DOHH2 (cell line): Measurements from ENCODE around the gene IFT81.

Source experiments
- H3F3A ChIP-seq: fragments of 200-600 bp; sonication (generic), shearing (Covaris generic); 2 replicates; pipeline ENCODE4 v1.6.0; 2016; ENCODE audit warnings: antibody characterized with exemption, mild to moderate bottlenecking; ENCODE audit not compliant: control insufficient read depth, insufficient read depth
- H3K27ac ChIP-seq: fragments of 200-600 bp; sonication (generic); 2 replicates; pipeline ENCODE4 v1.5.1; 2014; ENCODE audit warnings: low read depth, mild to moderate bottlenecking, low read length, moderate library complexity
- H3K27me3 ChIP-seq: fragments of 200-600 bp; sonication (generic); 2 replicates; pipeline ENCODE4 v1.6.1; 2014; ENCODE audit warnings: mild to moderate bottlenecking, low read length, mixed read lengths; ENCODE audit not compliant: control insufficient read depth
- H3K36me3 ChIP-seq: fragments of 200-600 bp; sonication (generic); 2 replicates; pipeline ENCODE4 v1.6.1; 2014; ENCODE audit warnings: mild to moderate bottlenecking, low read length, moderate library complexity, mixed read lengths; ENCODE audit not compliant: control insufficient read depth
- H3K4me1 ChIP-seq: fragments of 200-600 bp; sonication (generic); 2 replicates; pipeline ENCODE4 v1.6.1; 2014; ENCODE audit warnings: mild to moderate bottlenecking, low read length, mixed read lengths; ENCODE audit not compliant: control insufficient read depth
- H3K4me2 ChIP-seq: fragments of 200-600 bp; sonication (generic); 2 replicates; pipeline ENCODE4 v1.6.0; 2014; ENCODE audit warnings: mild to moderate bottlenecking, low read length, moderate library complexity
- H3K4me3 ChIP-seq: fragments of 200-600 bp; sonication (generic); 2 replicates; pipeline ENCODE4 v1.5.1; 2014; ENCODE audit warnings: mild to moderate bottlenecking, low read length, mixed read lengths
- H3K79me2 ChIP-seq: fragments of 200-600 bp; sonication (generic); 2 replicates; pipeline ENCODE4 v1.6.1; 2014; ENCODE audit warnings: mild to moderate bottlenecking, low read length, mixed read lengths; ENCODE audit not compliant: control insufficient read depth
- H3K9me2 ChIP-seq: fragments of 200-600 bp; sonication (generic); replicated peaks from 2 replicates; pipeline ENCODE4 v1.6.1; 2014; ENCODE audit warnings: mild to moderate bottlenecking, low read length, mixed read lengths; ENCODE audit not compliant: control insufficient read depth
- H3K9me3 ChIP-seq: fragments of 200-600 bp; sonication (generic); 2 replicates; pipeline ENCODE4 v1.6.1; 2014; ENCODE audit warnings: antibody characterized with exemption, low read length, mixed read lengths; ENCODE audit not compliant: control insufficient read depth, insufficient read depth
- H4K20me1 ChIP-seq: fragments of 200-600 bp; sonication (generic); 2 replicates; pipeline ENCODE4 v1.6.0; 2014; ENCODE audit warnings: low read depth, mild to moderate bottlenecking, antibody characterized with exemption, low read length, moderate library complexity; ENCODE audit not compliant: control insufficient read depth, insufficient read depth
- EZH2phosphoT487 ChIP-seq: fragments of 200-600 bp; sonication (generic); IDR thresholded peaks from 2 replicates; pipeline ENCODE4 v1.6.1; 2017; ENCODE audit warnings: borderline replicate concordance, mild to moderate bottlenecking, antibody characterized with exemption, low read length, moderate library complexity, mixed read lengths
- TF ChIP-seq, protein P1 (sequence below): fragments of 200-600 bp; sonication (generic); IDR thresholded peaks from one replicate; pipeline ENCODE4 v1.5.1; 2014; ENCODE audit warnings: antibody characterized with exemption, mild to moderate bottlenecking, low read depth, low read length; ENCODE audit not compliant: poor library complexity, severe bottlenecking

IFT81 gene

DNA sequence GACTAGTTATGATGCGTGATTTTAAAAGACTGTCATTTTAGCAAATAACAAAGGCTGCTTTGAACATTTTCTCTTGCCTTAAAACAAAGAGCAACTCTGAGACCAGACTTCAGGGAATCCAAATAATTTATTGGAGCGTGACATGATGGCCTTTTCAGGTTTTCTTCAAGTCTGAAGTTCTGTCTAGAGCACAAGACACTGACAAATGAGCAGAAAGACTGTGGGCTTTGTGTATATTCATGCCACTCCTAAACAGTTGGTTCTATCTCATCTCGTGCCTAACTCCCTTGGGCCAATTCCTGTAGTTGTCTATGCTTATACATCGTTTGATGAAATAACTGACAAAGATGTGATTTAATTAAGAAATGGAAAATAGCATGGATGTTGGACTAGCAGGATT lies 47.5 kb downstream of the IFT81 start:
- Histone ChIP-seq H3K36me3 (no peaks in the 10 kb centered on the region), H3K27me3 (no peaks in the 10 kb centered on the region), H3K4me1 (no peaks in the 10 kb centered on the region), H3K27ac (no peak overlapping the region), H3K4me3 (no peak overlapping the region), H4K20me1 (no peaks in the 10 kb centered on the region), H3K4me2 (no peak overlapping the region), H3K79me2 (no peaks in the 10 kb centered on the region), H3F3A (no peaks in the 10 kb centered on the region), H3K9me3 (no peaks in the 10 kb centered on the region), H3K9me2 (no peaks in the 10 kb centered on the region)
- TF ChIP-seq, protein P1, sequence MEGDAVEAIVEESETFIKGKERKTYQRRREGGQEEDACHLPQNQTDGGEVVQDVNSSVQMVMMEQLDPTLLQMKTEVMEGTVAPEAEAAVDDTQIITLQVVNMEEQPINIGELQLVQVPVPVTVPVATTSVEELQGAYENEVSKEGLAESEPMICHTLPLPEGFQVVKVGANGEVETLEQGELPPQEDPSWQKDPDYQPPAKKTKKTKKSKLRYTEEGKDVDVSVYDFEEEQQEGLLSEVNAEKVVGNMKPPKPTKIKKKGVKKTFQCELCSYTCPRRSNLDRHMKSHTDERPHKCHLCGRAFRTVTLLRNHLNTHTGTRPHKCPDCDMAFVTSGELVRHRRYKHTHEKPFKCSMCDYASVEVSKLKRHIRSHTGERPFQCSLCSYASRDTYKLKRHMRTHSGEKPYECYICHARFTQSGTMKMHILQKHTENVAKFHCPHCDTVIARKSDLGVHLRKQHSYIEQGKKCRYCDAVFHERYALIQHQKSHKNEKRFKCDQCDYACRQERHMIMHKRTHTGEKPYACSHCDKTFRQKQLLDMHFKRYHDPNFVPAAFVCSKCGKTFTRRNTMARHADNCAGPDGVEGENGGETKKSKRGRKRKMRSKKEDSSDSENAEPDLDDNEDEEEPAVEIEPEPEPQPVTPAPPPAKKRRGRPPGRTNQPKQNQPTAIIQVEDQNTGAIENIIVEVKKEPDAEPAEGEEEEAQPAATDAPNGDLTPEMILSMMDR: no peak
- TF ChIP-seq EZH2phosphoT487: no peak

DNA sequence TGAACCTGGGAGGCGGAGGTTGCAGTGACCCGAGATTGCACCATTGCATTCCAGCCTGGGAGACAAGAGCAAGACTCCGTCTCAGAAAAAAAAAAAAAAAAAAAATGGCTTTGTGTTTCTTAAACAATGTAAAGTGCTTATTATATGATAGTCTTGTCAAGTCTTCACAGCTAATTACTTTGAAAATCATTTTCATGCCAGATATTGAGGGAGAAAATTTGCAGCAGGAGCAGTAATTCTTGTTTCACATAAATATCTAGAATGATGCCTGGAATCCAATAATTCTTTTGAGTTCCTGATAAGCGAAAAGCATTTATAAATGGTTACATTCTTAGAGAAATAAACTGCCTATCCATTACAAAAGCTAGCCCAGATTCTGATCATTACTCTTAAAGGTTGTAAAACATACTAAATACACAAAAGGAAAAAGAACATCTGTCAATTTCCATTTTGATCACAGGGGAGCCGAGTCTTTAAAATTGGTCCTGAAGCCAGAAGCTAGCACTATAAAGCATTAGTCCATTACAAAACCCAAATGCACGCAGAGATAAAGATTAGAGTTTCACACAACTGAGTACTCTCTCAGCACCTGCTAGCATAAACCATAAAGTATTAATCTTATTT lies 50.3 kb downstream of the IFT81 start:
- no peaks in the 10 kb centered on the region for H3K9me2 ChIP-seq
- no peaks in the 10 kb centered on the region for H3K79me2 ChIP-seq
- H3K4me1 ChIP-seq: 0 out of 2 replicates have a peak, but pooled peaks cover 2% of the 10 kb centered on the region
- H3K9me3 ChIP-seq: no peaks in the 10 kb centered on the region
- H3F3A ChIP-seq: no peaks in the 10 kb centered on the region
- TF ChIP-seq EZH2phosphoT487: no peak
- TF ChIP-seq, protein P1: no peak
- H3K36me3 ChIP-seq: no peaks in the 10 kb centered on the region
- H3K4me2 ChIP-seq: no peak overlapping the region
- no peak overlapping the region for H3K4me3 ChIP-seq
- H3K27ac ChIP-seq: no peak overlapping the region
- no peaks in the 10 kb centered on the region for H4K20me1 ChIP-seq
- H3K27me3 ChIP-seq: no peaks in the 10 kb centered on the region

DNA sequence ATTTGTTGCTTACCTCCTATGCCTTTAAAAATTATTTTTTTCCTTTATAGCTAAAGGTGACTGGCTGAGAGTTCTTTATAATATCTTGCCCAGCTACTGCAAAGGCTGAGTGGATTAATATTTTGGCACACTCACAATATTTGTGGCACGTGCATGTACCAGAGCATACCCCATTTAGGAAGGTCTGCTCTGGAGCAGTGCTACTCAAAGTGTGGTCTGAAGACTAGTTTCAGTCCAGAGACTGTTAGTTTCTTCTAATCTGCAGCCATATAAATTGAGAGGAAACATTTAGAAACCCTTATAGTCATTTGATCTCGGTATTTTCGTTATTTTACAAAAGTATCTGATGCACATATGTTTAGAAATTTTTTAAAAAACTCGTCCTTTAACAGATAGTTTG lies 51.0 kb downstream of the IFT81 start:
- TF ChIP-seq, protein P1: no peak
- TF ChIP-seq EZH2phosphoT487: no peak
- Histone ChIP-seq H3K9me2 (no peaks in the 10 kb centered on the region), H3K36me3 (no peaks in the 10 kb centered on the region), H3K27me3 (no peaks in the 10 kb centered on the region), H3F3A (no peaks in the 10 kb centered on the region), H3K27ac (no peak overlapping the region), H3K4me2 (no peak overlapping the region), H3K4me3 (no peak overlapping the region), H4K20me1 (no peaks in the 10 kb centered on the region), H3K9me3 (no peaks in the 10 kb centered on the region), H3K79me2 (no peaks in the 10 kb centered on the region), H3K4me1 (0 out of 2 replicates have a peak, but pooled peaks cover 2% of the 10 kb centered on the region)
